ENCODE data around the gene PLEKHH3. TPM values are rescaled to one million over a fixed set of nuclear protein-coding genes. Genes with fewer than 3 reads are reported as not detected.

The PLEKHH3 gene, protein sequence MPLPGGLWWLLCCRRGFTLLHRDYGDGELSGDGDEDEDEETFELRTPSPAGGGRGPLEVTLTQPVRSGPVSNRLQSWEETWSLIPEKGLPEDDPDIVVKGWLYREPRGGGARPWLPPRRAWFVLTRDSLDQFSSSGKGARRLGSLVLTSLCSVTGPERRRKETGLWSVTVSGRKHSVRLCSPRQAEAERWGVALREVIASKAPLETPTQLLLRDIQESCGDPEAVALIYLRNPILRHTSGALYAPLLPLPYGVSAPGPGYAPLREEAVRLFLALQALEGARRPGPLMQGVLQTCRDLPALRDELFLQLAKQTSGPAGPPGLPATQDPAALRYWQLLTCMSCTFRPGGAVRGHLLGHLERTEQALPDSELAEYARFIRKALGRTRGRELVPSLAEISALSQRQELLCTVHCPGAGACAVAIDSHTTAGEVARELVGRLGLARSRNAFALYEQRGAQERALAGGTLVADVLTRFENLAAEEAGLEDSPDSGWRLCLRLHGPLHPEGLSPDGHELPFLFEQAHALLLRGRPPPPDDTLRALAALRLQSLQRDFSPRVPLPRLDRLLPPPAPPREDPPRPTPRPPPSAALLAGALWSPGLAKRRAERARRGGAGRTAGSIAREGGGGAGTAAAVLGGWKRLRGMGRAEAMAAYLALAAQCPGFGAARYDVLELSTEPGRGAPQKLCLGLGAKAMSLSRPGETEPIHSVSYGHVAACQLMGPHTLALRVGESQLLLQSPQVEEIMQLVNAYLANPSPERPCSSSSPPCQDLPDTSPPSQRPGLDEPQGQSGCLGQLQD
- total RNA-seq (under 1 TPM; 0.38 to 0.70 TPM), polyA plus RNA-seq (not detected)

- H3K9me3 Mint-ChIP-seq = no peaks in the 10 kb centered on the region
- DNase-seq = peak in 2 of 5 donors; percentile 14 to 52
- peaks cover 38% of the 10 kb centered on the region in 2 donors for H3K27me3 Mint-ChIP-seq
- Histone ChIP-seq H3K9me3 (ENCODE audit: low read length) (no peaks in the 10 kb centered on the region), H3K36me3 (ENCODE audit: insufficient read depth, low read length) (no peaks in the 10 kb centered on the region), H3K27me3 (ENCODE audit: insufficient read depth, low read length, poor library complexity, severe bottlenecking) (peaks cover 52% of the 10 kb centered on the region), H3K27ac (ENCODE audit: low read depth, low read length) (peak within 1 kb of the TSS; percentile 73), H3K4me1 (ENCODE audit: insufficient read depth, low read length) (peaks cover 66% of the 10 kb centered on the region), H3K4me3 (ENCODE audit: low read length) (peak within 1 kb of the TSS; percentile 74)
- H3K4me3 Mint-ChIP-seq = peak within 1 kb of the TSS; percentile 87 to 91 (median 88)
- peaks cover 39 to 62% (median 52%) of the 10 kb centered on the region in 3 donors for H3K4me1 Mint-ChIP-seq
- CTCF ChIA-PET = interaction anchor here (1.2 to 4.9 kb wide), 5 partner anchors 10 to 98 kb away, joined by 3 to 44 read pairs (median 3); partner anchors contain the start of genes PSMC3IP and TUBG2
- POLR2A ChIA-PET = no interaction called here
- peak within 1 kb of the TSS; percentile 21 to 98 (median 78) for H3K27ac Mint-ChIP-seq
- no peaks in the 10 kb centered on the region for H3K36me3 Mint-ChIP-seq
These were observed at the start of gene PLEKHH3 for GRCh38 chr17:42676424-42677011. Gene PLEKHH3, minus strand, starts transcription at chr17:42676994. Its CDS starts 431 bp downstream, at chr17:42676563.

- no peak overlapping the region for H3K4me3 ChIP-seq (ENCODE audit: low read length)
- no peaks in the 10 kb centered on the region for H3K9me3 Mint-ChIP-seq
- H3K27me3 Mint-ChIP-seq = no peaks in the 10 kb centered on the region
- H3K4me1 ChIP-seq (ENCODE audit: insufficient read depth, low read length) = no peaks in the 10 kb centered on the region
- peaks cover 0 to 5% (median 4%) of the 10 kb centered on the region in 3 donors for H3K4me1 Mint-ChIP-seq
- peaks cover 40% of the 10 kb centered on the region for H3K36me3 ChIP-seq (ENCODE audit: insufficient read depth, low read length)
- no peaks in the 10 kb centered on the region for H3K27me3 ChIP-seq (ENCODE audit: insufficient read depth, low read length, poor library complexity, severe bottlenecking)
- no peak overlapping the region for H3K27ac Mint-ChIP-seq
- no peak overlapping the region for H3K4me3 Mint-ChIP-seq
- no peak overlapping the region for H3K27ac ChIP-seq (ENCODE audit: low read depth, low read length)
- POLR2A ChIA-PET = no interaction called here
- H3K36me3 Mint-ChIP-seq = peaks cover 9 to 66% (median 29%) of the 10 kb centered on the region in 3 donors
- CTCF ChIA-PET = interaction anchor here (1.0 to 1.5 kb wide), 2 partner anchors 9 to 11 kb away, joined by 3 to 6 read pairs; no protein-coding TSS in a partner anchor
- DNase-seq = no peak
- no peaks in the 10 kb centered on the region for H3K9me3 ChIP-seq (ENCODE audit: low read length)
These were observed 48.3 kb upstream of the PLEKHH3 start for GRCh38 chr17:42725143-42725542.

- DNase-seq = no peak
- Mint-ChIP-seq H3K27ac (no peak overlapping the region), H3K9me3 (no peaks in the 10 kb centered on the region), H3K36me3 (peaks cover 12 to 63% (median 28%) of the 10 kb centered on the region in 3 donors), H3K4me3 (no peak overlapping the region), H3K4me1 (peaks cover 0 to 7% (median 4%) of the 10 kb centered on the region in 3 donors), H3K27me3 (no peaks in the 10 kb centered on the region)
- no peaks in the 10 kb centered on the region for H3K9me3 ChIP-seq (ENCODE audit: low read length)
- H3K4me3 ChIP-seq (ENCODE audit: low read length) = no peak overlapping the region
- peaks cover 48% of the 10 kb centered on the region for H3K36me3 ChIP-seq (ENCODE audit: insufficient read depth, low read length)
- no peaks in the 10 kb centered on the region for H3K27me3 ChIP-seq (ENCODE audit: insufficient read depth, low read length, poor library complexity, severe bottlenecking)
- ChIA-PET CTCF (interaction anchor here (1.5 kb wide), 1 partner anchor 12 kb away, joined by 3 read pairs; no protein-coding TSS in a partner anchor), POLR2A (no interaction called here)
- no peak overlapping the region for H3K27ac ChIP-seq (ENCODE audit: low read depth, low read length)
- H3K4me1 ChIP-seq (ENCODE audit: insufficient read depth, low read length) = no peaks in the 10 kb centered on the region
These were observed 46.8 kb upstream of the PLEKHH3 start for GRCh38 chr17:42723636-42724035.

DNA sequence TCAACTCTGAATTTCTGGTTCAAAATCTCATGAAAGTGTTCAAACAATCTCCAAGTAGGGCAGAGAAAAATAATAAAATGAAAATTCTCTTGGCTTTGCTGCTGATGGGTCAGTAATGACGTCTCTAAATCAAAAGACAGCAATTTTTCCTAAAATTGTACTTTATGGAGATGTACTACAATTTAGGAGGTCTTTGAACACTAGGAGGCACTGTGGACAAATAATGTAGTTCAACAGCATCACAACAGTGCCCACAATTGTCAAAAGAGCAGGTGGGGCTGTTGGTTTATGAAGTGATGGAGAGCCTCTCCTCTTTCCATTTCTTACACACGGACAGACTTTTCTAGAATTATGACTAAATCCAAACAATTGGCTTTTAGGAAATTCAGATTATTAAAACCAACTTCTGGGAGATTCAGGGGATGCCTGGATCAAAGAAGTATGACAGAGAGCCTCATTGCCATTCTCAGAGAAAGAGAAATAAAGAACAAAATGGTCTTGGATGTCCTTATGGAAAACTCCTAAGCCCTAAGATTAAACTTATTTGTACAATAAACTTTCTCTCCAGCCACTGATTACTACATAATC lies 44.3 kb upstream of the PLEKHH3 start:
- no peaks in the 10 kb centered on the region for H3K27me3 ChIP-seq (ENCODE audit: insufficient read depth, low read length, poor library complexity, severe bottlenecking)
- Mint-ChIP-seq H3K4me1 (peaks cover 0 to 14% (median 4%) of the 10 kb centered on the region in 3 donors), H3K27ac (peak overlapping the region in 4 of 8 donors; percentile 18 to 78 (median 40)), H3K27me3 (no peaks in the 10 kb centered on the region), H3K9me3 (no peaks in the 10 kb centered on the region), H3K4me3 (no peak overlapping the region), H3K36me3 (peaks cover 28 to 77% (median 38%) of the 10 kb centered on the region in 3 donors)
- H3K36me3 ChIP-seq (ENCODE audit: insufficient read depth, low read length) = peaks cover 59% of the 10 kb centered on the region
- POLR2A ChIA-PET = interaction anchor here (0.7 kb wide), 1 partner anchor 640 kb away, joined by 3 read pairs; no protein-coding TSS in a partner anchor
- no peak overlapping the region for H3K4me3 ChIP-seq (ENCODE audit: low read length)
- H3K4me1 ChIP-seq (ENCODE audit: insufficient read depth, low read length) = no peaks in the 10 kb centered on the region
- H3K9me3 ChIP-seq (ENCODE audit: low read length) = no peaks in the 10 kb centered on the region
- H3K27ac ChIP-seq (ENCODE audit: low read depth, low read length) = no peak overlapping the region
- DNase-seq = peak in 3 of 5 donors; percentile 6 to 61 (median 45)
- CTCF ChIA-PET = interaction anchor here (1.1 kb wide), 1 partner anchor 42 kb away, joined by 3 read pairs; no protein-coding TSS in a partner anchor

- Histone ChIP-seq H3K4me3 (ENCODE audit: low read length) (no peak overlapping the region), H3K9me3 (ENCODE audit: low read length) (no peaks in the 10 kb centered on the region), H3K27me3 (ENCODE audit: insufficient read depth, low read length, poor library complexity, severe bottlenecking) (no peaks in the 10 kb centered on the region), H3K36me3 (ENCODE audit: insufficient read depth, low read length) (peaks cover 61% of the 10 kb centered on the region), H3K27ac (ENCODE audit: low read depth, low read length) (no peak overlapping the region), H3K4me1 (ENCODE audit: insufficient read depth, low read length) (peaks cover 24% of the 10 kb centered on the region)
- Mint-ChIP-seq H3K4me1 (peaks cover 10 to 45% (median 16%) of the 10 kb centered on the region in 3 donors), H3K36me3 (peaks cover 39 to 93% (median 43%) of the 10 kb centered on the region in 3 donors), H3K4me3 (no peak overlapping the region), H3K9me3 (no peaks in the 10 kb centered on the region), H3K27ac (peak overlapping the region in 1 of 8 donors; percentile 51), H3K27me3 (no peaks in the 10 kb centered on the region)
- ChIA-PET POLR2A (interaction anchor here (0.5 kb wide), 1 partner anchor 26 kb away, joined by 3 read pairs; no protein-coding TSS in a partner anchor), CTCF (interaction anchor here (0.6 to 1.0 kb wide), 2 partner anchors 17 to 131 kb away, joined by 3 read pairs; no protein-coding TSS in a partner anchor)
- no peak for DNase-seq
These were observed 32.8 kb upstream of the PLEKHH3 start for GRCh38 chr17:42709561-42709960.

DNA sequence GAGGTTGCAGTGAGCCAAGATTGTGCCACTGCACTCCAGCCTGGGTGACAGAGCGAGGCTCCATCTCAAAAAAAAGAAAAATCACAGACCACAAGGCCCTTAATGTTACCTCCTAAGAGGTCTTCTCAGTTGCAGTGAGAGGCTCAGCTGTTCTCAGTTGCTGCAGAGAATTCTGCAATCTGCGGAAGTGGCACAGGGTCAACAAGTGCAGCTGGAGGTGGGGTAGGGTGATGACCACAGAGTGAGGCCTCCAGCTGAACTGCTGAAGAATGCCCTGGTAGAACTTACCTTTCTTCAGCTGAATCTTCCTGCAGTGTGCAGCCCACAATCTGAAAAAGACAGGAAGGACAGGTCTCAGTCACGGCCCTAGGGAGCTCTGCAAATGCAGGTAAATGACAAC lies 31.8 kb upstream of the PLEKHH3 start:
- Histone ChIP-seq H3K4me3 (ENCODE audit: low read length) (no peak overlapping the region), H3K27ac (ENCODE audit: low read depth, low read length) (no peak overlapping the region), H3K4me1 (ENCODE audit: insufficient read depth, low read length) (peaks cover 24% of the 10 kb centered on the region), H3K9me3 (ENCODE audit: low read length) (no peaks in the 10 kb centered on the region), H3K36me3 (ENCODE audit: insufficient read depth, low read length) (peaks cover 60% of the 10 kb centered on the region), H3K27me3 (ENCODE audit: insufficient read depth, low read length, poor library complexity, severe bottlenecking) (no peaks in the 10 kb centered on the region)
- H3K27me3 Mint-ChIP-seq = no peaks in the 10 kb centered on the region
- no peak for DNase-seq
- H3K27ac Mint-ChIP-seq = no peak overlapping the region
- no peaks in the 10 kb centered on the region for H3K9me3 Mint-ChIP-seq
- CTCF ChIA-PET = interaction anchor here (1.0 kb wide), 1 partner anchor 16 kb away, joined by 3 read pairs; no protein-coding TSS in a partner anchor
- peak overlapping the region in 1 of 7 donors; percentile 55 for H3K4me3 Mint-ChIP-seq
- H3K4me1 Mint-ChIP-seq = peaks cover 10 to 45% (median 16%) of the 10 kb centered on the region in 3 donors
- POLR2A ChIA-PET = interaction anchor here (0.5 kb wide), 1 partner anchor 23 kb away, joined by 3 read pairs; no protein-coding TSS in a partner anchor
- peaks cover 41 to 94% (median 46%) of the 10 kb centered on the region in 3 donors for H3K36me3 Mint-ChIP-seq

DNA sequence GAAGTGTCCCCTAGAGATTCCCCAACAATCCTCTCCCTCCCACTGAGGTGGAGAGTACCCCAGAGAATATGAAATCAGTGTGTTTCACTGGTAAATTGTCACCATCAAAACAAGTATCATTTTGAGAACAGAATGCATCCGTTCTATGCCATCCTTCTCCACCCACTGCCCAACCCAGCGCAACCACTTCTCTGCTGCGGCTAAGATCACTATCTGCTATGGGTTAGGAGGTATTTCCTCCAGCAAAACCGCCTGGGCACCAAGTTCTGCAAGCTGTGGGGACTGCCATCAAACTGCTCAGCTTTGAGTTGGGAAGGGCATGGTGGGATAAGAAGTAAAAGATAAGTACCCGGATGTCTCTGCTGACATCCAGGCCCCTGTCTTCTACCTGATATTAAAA lies 29.9 kb upstream of the PLEKHH3 start:
- H3K4me3 ChIP-seq (ENCODE audit: low read length) = no peak overlapping the region

More for the DNA sequence above, 29.9 kb upstream of the PLEKHH3 start:
- Histone ChIP-seq H3K36me3 (ENCODE audit: insufficient read depth, low read length) (peaks cover 56% of the 10 kb centered on the region), H3K27ac (ENCODE audit: low read depth, low read length) (no peak overlapping the region), H3K4me1 (ENCODE audit: insufficient read depth, low read length) (peaks cover 24% of the 10 kb centered on the region), H3K27me3 (ENCODE audit: insufficient read depth, low read length, poor library complexity, severe bottlenecking) (no peaks in the 10 kb centered on the region), H3K9me3 (ENCODE audit: low read length) (no peaks in the 10 kb centered on the region)
- POLR2A ChIA-PET = interaction anchor here (0.7 kb wide), 2 partner anchors 66 to 70 kb away, joined by 4 read pairs; no protein-coding TSS in a partner anchor
- H3K27me3 Mint-ChIP-seq = no peaks in the 10 kb centered on the region
- H3K27ac Mint-ChIP-seq = peak overlapping the region in 6 of 8 donors; percentile 2 to 83 (median 38)
- H3K9me3 Mint-ChIP-seq = no peaks in the 10 kb centered on the region
- H3K36me3 Mint-ChIP-seq = peaks cover 37 to 96% (median 48%) of the 10 kb centered on the region in 3 donors
- peaks cover 10 to 45% (median 16%) of the 10 kb centered on the region in 3 donors for H3K4me1 Mint-ChIP-seq
- peak overlapping the region in 5 of 7 donors; percentile 8 to 70 (median 58) for H3K4me3 Mint-ChIP-seq
- peak in 4 of 5 donors; percentile 22 to 54 (median 46) for DNase-seq
- CTCF ChIA-PET = interaction anchor here (1.1 kb wide), 1 partner anchor 13 kb away, joined by 3 read pairs; no protein-coding TSS in a partner anchor
